Measurements from ENCODE around the gene SPON1. TPM values are rescaled to one million over a fixed set of nuclear protein-coding genes. Genes with fewer than 3 reads are reported as not detected.

SPON1 gene
- total RNA-seq, 2 experiments from 2014 or later: 0.22 to 0.31 TPM

- Mint-ChIP-seq H3K4me3 (no peak overlapping the region), H3K9me3 (no peaks in the 10 kb centered on the region), H3K4me1 (ENCODE audit: low read depth) (peaks cover 14% of the 10 kb centered on the region), H3K27me3 (no peaks in the 10 kb centered on the region), H3K27ac (no peak overlapping the region), H3K36me3 (no peaks in the 10 kb centered on the region)
- intact Hi-C loops (cut with micrococcal nuclease): no loop called here
- DNase-seq: no peak
- ChIA-PET CTCF (no interaction called here), POLR2A (no interaction called here)
Measured at GRCh38 chr11:14055936-14056335, 93.4 kb downstream of the SPON1 start.

DNA sequence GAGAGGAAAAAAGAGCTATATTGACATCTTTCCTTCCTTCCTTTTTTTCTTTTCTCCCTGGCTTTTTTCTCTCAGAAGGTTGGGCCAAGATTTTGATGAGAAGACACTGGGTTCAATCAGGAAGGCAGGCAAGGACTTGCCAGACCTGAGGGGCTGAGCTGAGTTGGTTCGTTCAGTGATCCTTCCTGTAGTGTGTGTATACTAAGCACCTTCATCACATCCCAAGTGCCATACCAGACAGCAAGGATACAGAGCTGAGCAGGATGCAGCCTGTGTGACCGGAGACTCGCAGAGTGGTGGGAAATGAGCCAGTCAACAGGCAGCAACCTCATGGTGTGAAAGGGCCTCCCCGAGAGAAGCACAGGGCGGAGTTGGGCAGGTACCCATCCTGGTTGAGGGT, 95.5 kb downstream of the SPON1 start:
- POLR2A ChIA-PET: no interaction called here
- DNase-seq: no peak
- H3K27ac Mint-ChIP-seq: no peak overlapping the region
- no peak overlapping the region for H3K4me3 Mint-ChIP-seq
- CTCF ChIA-PET: interaction anchor here (1.6 kb wide), 1 partner anchor 91 kb away, joined by 7 read pairs; no protein-coding TSS in a partner anchor
- peaks cover 9% of the 10 kb centered on the region for H3K4me1 Mint-ChIP-seq (ENCODE audit: low read depth)
- no peaks in the 10 kb centered on the region for H3K27me3 Mint-ChIP-seq
- intact Hi-C loops (cut with micrococcal nuclease): no loop called here
- H3K36me3 Mint-ChIP-seq: no peaks in the 10 kb centered on the region
- H3K9me3 Mint-ChIP-seq: no peaks in the 10 kb centered on the region

DNA sequence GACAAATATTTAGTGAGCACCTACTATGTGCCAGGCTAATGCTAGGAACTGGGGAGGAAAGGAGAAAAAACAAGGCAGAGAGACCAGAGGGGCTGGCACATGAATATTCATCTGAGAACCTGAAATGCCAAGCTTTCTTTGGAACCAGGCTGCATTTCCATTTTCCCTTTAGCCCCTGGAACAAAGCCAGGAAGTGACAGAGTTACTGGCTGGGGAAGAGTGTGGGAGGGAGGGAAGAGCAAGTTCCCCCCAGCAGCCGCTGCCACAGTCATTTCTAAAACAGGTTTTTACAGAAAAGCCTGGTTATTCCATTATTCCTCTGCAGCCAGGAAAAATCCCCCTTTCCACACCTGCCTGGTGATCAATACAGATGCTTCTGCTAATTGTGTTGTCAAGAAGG, 97.0 kb downstream of the SPON1 start:
- CTCF ChIA-PET: no interaction called here
- POLR2A ChIA-PET: no interaction called here
- Mint-ChIP-seq H3K27ac (no peak overlapping the region), H3K4me1 (ENCODE audit: low read depth) (peaks cover 11% of the 10 kb centered on the region), H3K27me3 (no peaks in the 10 kb centered on the region), H3K9me3 (no peaks in the 10 kb centered on the region), H3K36me3 (no peaks in the 10 kb centered on the region), H3K4me3 (no peak overlapping the region)
- DNase-seq: no peak
- intact Hi-C loops (cut with micrococcal nuclease): no loop called here

DNA sequence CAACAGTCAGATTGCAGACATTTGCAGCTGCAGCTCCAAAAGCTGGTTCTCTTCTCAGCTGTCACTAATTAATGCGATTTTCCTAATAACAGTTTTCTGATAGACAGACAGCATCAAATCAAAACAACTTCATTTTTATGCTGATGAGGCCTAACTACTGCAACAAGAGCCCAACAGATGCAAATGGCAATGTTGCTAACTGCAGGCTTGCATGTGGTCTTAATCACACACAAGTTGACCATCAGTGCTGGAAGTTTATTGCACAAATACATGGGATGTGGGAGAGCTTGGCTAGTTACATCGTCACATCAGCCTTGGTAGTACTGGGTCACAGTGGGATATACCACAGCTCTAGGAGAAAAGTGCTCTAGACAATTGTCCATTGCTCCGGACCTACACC, 99.2 kb downstream of the SPON1 start:
- H3K36me3 Mint-ChIP-seq: no peaks in the 10 kb centered on the region
- no peak overlapping the region for H3K27ac Mint-ChIP-seq
- ChIA-PET POLR2A (no interaction called here), CTCF (interaction anchor here (1.0 kb wide), 2 partner anchors 66 to 91 kb away, joined by 3 read pairs; no protein-coding TSS in a partner anchor)
- H3K27me3 Mint-ChIP-seq: no peaks in the 10 kb centered on the region
- no peak for DNase-seq
- no peaks in the 10 kb centered on the region for H3K9me3 Mint-ChIP-seq
- no peak overlapping the region for H3K4me3 Mint-ChIP-seq
- H3K4me1 Mint-ChIP-seq (ENCODE audit: low read depth): peaks cover 15% of the 10 kb centered on the region
- intact Hi-C loops (cut with micrococcal nuclease): no loop called here

GRCh38 chr11:14065141-14065540, 102.6 kb downstream of the SPON1 start:
- CTCF ChIA-PET: no interaction called here

DNA sequence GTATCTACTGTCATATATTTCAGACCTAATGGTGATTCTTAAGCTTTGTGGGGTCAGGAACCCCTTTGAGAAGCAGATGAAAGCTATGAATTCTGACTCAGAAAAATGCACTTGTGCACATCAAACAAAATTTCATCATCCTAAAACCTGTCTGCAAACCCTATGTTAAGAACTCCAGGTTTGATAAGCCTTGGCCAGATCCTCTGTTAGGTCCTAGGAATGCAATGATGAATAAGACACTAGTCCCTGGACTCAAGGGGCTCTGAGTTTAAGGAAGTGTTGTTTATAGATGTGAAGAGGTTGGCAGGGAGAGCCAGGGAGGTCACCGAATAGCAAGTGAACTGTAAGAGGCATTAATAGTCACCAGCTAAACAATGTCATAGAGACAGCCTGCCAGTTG, 103.2 kb downstream of the SPON1 start:
- Mint-ChIP-seq H3K36me3 (no peaks in the 10 kb centered on the region), H3K4me1 (ENCODE audit: low read depth) (peaks cover 15% of the 10 kb centered on the region), H3K27me3 (no peaks in the 10 kb centered on the region), H3K27ac (no peak overlapping the region), H3K4me3 (no peak overlapping the region), H3K9me3 (no peaks in the 10 kb centered on the region)
- CTCF ChIA-PET: no interaction called here
- DNase-seq: no peak
- POLR2A ChIA-PET: no interaction called here
- intact Hi-C loops (cut with micrococcal nuclease): no loop called here

More at GRCh38 chr11:14065141-14065540, 102.6 kb downstream of the SPON1 start:
- Mint-ChIP-seq H3K27me3 (no peaks in the 10 kb centered on the region), H3K27ac (no peak overlapping the region), H3K4me1 (ENCODE audit: low read depth) (peaks cover 15% of the 10 kb centered on the region), H3K9me3 (no peaks in the 10 kb centered on the region), H3K36me3 (no peaks in the 10 kb centered on the region), H3K4me3 (peak overlapping the region; percentile 4)
- DNase-seq: peak; percentile 44
- POLR2A ChIA-PET: no interaction called here
- intact Hi-C loops (cut with micrococcal nuclease): no loop called here

GRCh38 chr11:14067686-14068085, 105.2 kb downstream of the SPON1 start:
- CTCF ChIA-PET: no interaction called here
- no peak for DNase-seq
- H3K4me3 Mint-ChIP-seq: no peak overlapping the region
- no peak overlapping the region for H3K27ac Mint-ChIP-seq
- no peaks in the 10 kb centered on the region for H3K36me3 Mint-ChIP-seq
- H3K27me3 Mint-ChIP-seq: no peaks in the 10 kb centered on the region
- intact Hi-C loops (cut with micrococcal nuclease): no loop called here
- POLR2A ChIA-PET: no interaction called here
- H3K4me1 Mint-ChIP-seq (ENCODE audit: low read depth): peaks cover 15% of the 10 kb centered on the region
- no peaks in the 10 kb centered on the region for H3K9me3 Mint-ChIP-seq

DNA sequence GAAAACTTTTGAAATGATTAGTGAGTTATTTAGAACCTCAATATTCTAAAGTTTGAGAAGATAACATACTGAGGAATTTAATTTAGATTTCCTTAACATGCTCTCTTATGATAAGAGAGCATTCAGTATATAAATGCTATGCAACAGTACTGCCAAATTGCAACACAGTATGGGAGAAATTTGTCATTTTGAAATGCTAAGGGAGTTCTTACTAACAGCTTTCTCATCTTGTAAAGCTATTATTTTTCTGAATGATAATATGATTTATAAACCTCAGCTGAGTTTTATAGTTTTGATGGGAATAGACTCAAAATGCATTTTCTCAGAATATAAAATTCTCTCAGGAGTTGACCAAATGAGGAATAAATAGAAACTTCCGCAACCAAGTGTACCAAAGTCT, 108.4 kb downstream of the SPON1 start:
- Mint-ChIP-seq H3K9me3 (no peaks in the 10 kb centered on the region), H3K4me3 (no peak overlapping the region), H3K27me3 (no peaks in the 10 kb centered on the region), H3K27ac (no peak overlapping the region), H3K36me3 (no peaks in the 10 kb centered on the region), H3K4me1 (ENCODE audit: low read depth) (peaks cover 17% of the 10 kb centered on the region)
- intact Hi-C loops (cut with micrococcal nuclease): no loop called here
- no peak for DNase-seq
- ChIA-PET POLR2A (no interaction called here), CTCF (no interaction called here)

DNA sequence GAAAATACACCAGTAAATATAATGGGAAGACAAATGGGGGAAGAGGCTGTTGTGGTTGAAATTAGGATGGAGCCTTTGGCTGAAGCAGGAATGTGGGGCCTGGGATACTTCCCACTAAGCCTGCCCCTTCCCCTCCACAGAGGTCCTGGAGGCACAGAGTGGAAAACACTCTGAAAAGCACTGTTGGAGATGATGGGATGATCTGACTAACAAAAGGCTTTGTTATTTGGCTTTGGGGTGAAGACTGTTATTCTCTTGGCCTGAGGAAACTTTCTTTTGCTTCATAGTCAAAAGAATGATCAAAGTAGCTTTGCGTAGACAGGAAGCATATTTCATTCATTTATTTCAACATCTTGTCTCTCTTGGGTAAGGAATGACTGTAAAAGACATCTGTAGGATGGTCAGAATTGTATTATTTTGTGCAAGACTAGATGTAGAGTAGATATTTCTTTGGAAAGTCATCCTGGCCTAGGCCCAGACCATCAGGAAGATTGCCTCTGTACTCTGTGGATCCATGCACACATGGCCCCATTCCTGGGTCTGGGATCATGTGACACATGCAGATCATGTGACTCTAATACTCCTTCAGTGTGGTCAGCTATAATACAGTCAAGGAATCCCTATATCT, 111.4 kb downstream of the SPON1 start:
- no peaks in the 10 kb centered on the region for H3K36me3 Mint-ChIP-seq
- intact Hi-C loops (cut with micrococcal nuclease): loop anchor here (2.0 kb wide), 2 partner anchors 101 to 205 kb away; no protein-coding TSS in a partner anchor
- no peak overlapping the region for H3K4me3 Mint-ChIP-seq
- no peak for DNase-seq
- POLR2A ChIA-PET: no interaction called here
- CTCF ChIA-PET: interaction anchor here (1.0 to 1.9 kb wide), 2 partner anchors 110 to 833 kb away, joined by 3 to 4 read pairs; no protein-coding TSS in a partner anchor
- H3K27me3 Mint-ChIP-seq: no peaks in the 10 kb centered on the region
- H3K9me3 Mint-ChIP-seq: no peaks in the 10 kb centered on the region
- H3K4me1 Mint-ChIP-seq (ENCODE audit: low read depth): peaks cover 36% of the 10 kb centered on the region
- H3K27ac Mint-ChIP-seq: no peak overlapping the region

GRCh38 chr11:14075118-14076078, 112.9 kb downstream of the SPON1 start:
- no peaks in the 10 kb centered on the region for H3K36me3 Mint-ChIP-seq
- peak overlapping the region; percentile 2 for H3K4me3 Mint-ChIP-seq
- no peaks in the 10 kb centered on the region for H3K27me3 Mint-ChIP-seq
- intact Hi-C loops (cut with micrococcal nuclease): loop anchor here (1.0 to 2.0 kb wide), 3 partner anchors 70 to 207 kb away; no protein-coding TSS in a partner anchor
- ChIA-PET POLR2A (no interaction called here), CTCF (interaction anchor here (0.6 to 3.8 kb wide), 5 partner anchors 74 to 832 kb away, joined by 3 to 12 read pairs (median 4); no protein-coding TSS in a partner anchor)
- H3K4me1 Mint-ChIP-seq (ENCODE audit: low read depth): peaks cover 46% of the 10 kb centered on the region
- H3K27ac Mint-ChIP-seq: peak overlapping the region; percentile 34
- peak; percentile 79 for DNase-seq
- H3K9me3 Mint-ChIP-seq: no peaks in the 10 kb centered on the region

DNA sequence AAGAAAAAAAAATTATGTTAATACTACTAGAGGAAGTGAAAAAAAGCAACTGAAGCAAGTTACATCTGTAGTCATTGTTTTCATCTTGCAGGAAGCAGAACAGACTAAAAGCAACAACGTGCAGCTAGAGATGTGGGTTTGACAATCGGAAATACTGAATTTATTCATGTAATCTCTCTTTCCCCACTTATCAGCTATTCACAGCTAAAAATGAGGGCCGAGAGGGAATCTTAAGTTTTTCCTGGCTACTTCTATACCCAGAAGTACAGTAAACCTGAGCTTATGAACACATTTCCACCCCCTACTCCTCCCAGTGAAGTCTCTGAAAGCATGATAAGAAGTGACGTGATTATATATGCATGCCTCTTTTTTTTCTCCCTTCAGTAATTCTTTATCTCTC, 116.5 kb downstream of the SPON1 start:
- Mint-ChIP-seq H3K36me3 (peaks cover 8% of the 10 kb centered on the region), H3K9me3 (no peaks in the 10 kb centered on the region), H3K4me3 (no peak overlapping the region), H3K4me1 (ENCODE audit: low read depth) (peaks cover 45% of the 10 kb centered on the region), H3K27me3 (no peaks in the 10 kb centered on the region), H3K27ac (peak overlapping the region; percentile 11)
- DNase-seq: no peak
- intact Hi-C loops (cut with micrococcal nuclease): no loop called here
- CTCF ChIA-PET: interaction anchor here (1.1 to 3.8 kb wide), 2 partner anchors 70 to 170 kb away, joined by 3 to 12 read pairs; no protein-coding TSS in a partner anchor
- POLR2A ChIA-PET: no interaction called here

DNA sequence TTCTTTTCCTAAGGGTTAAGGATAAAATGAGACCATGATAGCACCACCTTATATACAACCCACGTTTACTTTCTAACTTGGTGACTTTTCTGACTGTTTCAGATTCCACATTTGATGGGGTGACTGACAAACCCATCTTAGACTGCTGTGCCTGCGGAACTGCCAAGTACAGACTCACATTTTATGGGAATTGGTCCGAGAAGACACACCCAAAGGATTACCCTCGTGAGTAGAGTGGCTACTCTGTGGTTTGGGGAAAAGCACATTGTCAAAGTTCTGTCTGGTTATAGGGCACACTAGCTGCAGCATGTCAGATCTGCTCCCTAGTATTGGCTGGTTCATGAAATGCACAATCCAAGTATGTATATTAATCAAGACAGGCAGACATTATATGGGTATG, 117.3 kb downstream of the SPON1 start:
- no peaks in the 10 kb centered on the region for H3K27me3 Mint-ChIP-seq
- H3K36me3 Mint-ChIP-seq: peaks cover 15% of the 10 kb centered on the region
- POLR2A ChIA-PET: no interaction called here
- intact Hi-C loops (cut with micrococcal nuclease): no loop called here
- peaks cover 38% of the 10 kb centered on the region for H3K4me1 Mint-ChIP-seq (ENCODE audit: low read depth)
- CTCF ChIA-PET: interaction anchor here (1.1 kb wide), 1 partner anchor 169 kb away, joined by 3 read pairs; no protein-coding TSS in a partner anchor
- no peak overlapping the region for H3K27ac Mint-ChIP-seq
- peaks cover 6% of the 10 kb centered on the region for H3K9me3 Mint-ChIP-seq
- DNase-seq: no peak
- no peak overlapping the region for H3K4me3 Mint-ChIP-seq
